Measurements from ENCODE around the gene CCNE1.

The CCNE1 gene

GRCh38 chr19:29849208-29849607 is 37.4 kb downstream of the CCNE1 start:
- no peak for DNase-seq

DNA sequence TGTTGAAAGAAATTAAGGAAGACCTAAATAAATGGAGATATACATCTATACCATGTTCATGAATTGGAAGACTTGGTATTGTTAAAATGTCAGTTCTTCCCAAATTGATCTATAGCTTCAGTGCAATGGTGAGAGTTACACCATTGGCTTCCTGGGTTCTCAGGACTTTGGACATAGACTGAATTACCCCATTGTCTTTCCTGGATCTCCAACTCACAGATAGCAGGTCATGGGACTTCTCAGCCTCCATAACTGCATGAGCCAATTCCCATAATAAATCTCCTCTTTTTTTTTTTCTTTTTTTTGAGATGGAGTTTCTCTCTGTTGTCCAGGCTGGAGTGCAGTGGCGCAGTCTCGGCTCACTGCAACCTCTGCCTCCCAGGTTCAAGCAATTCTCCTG is 38.7 kb downstream of the CCNE1 start:
- no peak for DNase-seq

DNA sequence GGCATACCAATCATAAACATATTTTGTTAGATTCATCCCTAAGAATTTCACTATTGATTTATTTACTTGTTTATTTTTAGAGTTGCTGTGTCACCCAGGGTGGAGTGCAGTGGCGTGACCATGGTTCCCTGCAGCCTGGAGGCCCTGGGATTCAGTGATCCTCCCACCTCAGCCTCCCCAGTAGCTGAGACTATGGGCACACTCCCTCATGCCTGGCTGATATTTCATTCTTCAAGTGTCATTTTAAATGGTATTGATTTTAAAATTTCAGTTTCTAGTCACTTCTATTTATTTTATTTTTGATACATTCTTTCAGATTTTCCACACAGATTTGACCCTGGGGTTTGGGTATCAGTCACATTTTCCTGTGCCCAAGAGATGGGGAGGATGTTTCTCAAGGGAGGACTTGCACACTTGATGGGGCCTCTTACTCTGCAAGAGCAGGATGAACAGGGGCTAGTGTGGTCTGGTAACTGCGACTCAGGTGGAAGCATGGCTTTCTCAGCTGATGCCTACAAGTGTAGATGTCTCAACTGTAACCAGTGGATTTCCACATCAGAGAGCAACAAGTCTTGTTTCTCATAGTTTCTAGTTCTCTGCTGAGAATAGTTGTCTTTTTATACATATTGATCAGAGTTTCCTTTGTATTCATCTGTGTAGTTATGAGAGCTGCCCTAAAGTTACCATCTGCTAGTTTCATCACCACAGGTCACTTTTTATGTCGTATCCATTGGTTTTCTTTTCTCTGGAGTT is 40.2 kb downstream of the CCNE1 start:
- DNase-seq, result no peak

DNA sequence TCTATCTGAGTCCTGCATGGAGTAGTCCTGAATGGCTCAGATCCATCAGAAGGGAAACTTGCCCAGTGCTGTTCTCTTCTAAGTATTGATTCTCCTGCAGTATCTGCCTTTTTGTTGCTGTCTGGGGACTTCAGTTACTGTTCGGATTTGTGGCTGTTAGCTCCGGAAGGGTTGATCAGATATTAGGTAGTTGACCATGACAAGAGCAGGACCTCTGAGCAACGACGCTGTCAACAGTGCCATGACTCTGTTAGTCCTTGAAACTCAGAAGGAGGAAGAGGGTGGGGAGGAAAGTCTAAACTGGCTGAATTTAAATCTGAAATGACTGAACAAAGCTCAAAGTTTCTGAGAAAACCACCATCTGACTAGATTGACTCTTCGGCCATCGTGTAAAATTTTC is 42.2 kb downstream of the CCNE1 start:
- no peak for DNase-seq

DNA sequence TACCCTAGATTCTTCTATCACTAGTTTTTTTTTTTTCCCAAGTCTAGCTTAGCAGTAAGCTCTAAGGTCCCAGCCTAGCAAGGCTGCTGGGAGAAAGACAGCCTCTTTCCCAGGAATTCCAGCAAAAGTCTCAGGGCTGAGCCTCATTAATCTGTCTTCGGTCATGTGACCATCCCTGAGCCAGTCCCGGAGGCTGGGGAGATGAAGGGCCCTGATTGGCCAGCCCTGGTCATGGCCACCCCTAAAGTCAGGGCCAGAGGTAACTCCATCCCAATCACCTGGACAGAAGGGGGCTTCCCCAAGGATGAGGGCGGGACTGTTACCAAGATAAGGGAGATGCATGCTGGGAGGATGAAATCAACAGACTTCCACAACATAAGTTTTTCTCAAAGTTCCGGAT is 43.3 kb downstream of the CCNE1 start:
- DNase-seq, result no peak

- DNase-seq, result no peak
Measured at GRCh38 chr19:29855741-29856500, 44.1 kb downstream of the CCNE1 start.

DNA sequence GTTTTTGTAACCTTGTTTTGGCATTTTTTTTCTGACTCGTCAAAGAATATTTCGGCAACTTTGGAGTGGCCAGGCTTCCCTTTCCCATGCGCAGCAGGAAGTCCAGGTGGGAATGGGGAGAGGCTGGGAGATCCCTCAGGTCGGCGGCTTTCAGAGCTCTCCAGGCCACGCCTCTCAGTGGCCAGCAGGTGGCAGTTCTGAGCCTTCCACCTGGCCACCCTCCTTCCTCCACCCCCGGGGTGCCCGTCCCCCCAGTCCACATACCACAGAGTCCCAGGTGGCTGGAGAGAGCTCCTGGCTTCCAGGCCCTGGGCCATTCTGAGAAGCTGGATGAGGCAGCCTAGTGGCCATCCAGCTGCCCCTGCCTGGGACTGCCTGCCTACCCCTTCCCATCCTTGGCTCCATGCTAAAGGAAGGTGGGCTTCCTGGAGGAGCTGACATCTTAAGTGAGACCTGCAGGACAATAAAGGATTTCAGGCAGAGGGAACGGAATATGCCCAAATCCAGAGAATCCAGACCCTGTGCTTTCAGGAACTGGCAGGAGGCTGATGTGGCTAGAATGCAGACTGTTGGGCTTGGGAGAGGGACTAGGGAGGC is 46.3 kb downstream of the CCNE1 start:
- DNase-seq, result no peak

- DNase-seq, result no peak
Measured at GRCh38 chr19:29858621-29859020, 46.8 kb downstream of the CCNE1 start.

GRCh38 chr19:29860492-29860891 is 48.7 kb downstream of the CCNE1 start:
- no peak for DNase-seq

DNA sequence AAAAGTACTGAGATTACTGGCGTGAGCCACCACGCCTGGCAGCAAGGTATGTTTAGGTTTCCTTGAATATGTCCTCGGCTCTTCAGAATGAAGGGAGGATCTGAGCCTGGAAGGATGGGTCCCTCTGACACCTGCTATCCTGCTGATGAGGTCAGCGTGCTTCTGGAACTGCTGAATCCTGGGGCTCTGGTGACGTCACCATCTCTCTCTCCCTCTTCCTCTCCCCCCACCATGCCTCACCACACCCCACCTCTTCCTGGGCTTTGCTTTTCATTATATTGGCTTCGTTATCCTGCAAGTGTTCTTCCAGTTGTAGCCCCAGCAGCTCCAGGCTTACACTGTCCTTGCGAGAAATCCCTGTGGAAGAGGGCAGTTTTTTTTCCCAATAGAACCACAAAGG is 49.8 kb downstream of the CCNE1 start:
- no peak for DNase-seq

GRCh38 chr19:29866011-29866410 is 54.2 kb downstream of the CCNE1 start:
- no peak for DNase-seq

GRCh38 chr19:29867984-29868383 is 56.2 kb downstream of the CCNE1 start:
- DNase-seq, result no peak

GRCh38 chr19:29871143-29871542 is 59.4 kb downstream of the CCNE1 start:
- no peak for DNase-seq

DNA sequence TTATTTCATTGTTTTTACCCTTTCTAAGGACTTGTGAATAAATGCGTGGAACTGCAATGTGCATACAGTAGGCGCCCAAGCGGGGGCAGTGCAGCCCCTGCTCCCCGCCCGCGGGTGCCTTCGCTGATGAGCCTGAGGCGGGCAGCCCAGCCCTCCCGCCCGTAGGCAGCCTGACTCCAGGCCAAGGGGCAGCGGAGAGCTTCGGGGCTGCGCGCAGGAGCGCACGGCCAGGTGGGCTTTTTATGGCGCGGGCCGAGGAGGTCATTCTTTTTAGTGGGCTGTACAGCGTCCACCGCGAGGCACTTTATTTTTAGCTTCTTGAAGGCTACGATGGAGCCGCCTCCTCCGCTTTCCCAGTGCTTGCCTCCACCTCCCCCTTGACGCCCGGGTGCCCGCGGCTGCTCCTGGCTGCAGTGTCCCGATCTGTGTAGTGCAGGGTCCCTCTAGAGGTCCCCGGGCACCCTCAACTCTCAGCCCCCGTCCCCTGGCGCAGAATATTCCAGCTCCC is 60.5 kb downstream of the CCNE1 start:
- no peak for DNase-seq

DNA sequence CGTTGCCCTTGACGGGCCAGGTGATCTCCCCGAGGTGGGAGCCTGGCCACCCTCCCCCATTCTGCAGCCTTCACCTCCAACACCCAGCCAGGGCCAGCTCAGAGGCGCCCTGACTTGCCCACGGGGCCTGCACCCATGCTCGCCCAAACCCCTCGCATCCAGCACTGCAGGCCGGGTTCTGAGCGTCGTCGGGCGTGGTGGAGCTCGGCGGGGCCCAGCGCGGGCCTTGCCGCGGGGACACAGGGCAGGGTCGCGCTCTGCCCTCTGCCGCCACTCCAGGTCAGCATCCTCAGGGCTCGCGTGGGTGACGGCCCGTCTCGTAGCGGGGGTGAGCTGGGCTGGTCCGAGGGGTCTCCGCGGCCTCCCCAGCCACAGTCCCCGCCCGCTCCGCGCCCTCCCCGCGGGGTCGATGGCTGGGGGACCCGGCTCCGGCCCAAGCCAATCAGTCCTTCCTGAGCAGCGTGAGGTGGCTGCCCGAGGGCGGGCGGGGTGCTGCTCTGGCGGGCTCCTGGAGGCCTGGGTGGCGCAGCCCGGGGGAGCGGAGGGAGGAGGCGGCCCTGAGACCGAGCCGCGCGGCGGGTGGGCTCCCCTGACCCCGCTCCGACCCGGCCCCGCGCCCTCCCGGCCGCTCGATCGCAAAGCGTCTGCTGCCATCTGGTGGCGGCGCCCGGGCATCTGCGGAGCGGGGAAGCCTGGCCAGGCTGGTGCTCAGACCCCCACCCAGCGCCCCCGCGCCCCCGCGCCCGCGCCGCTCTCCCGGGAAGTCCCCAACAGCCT is 61.4 kb downstream of the CCNE1 start:
- DNase-seq, result no peak
